HuH-7.5 (cell line): ENCODE results near the gene DRC3.

Experiments used
- DNase-seq: peaks from one replicate; pipeline ENCODE4 v3.0.0; 2011; ENCODE audit warnings: low spot score

DRC3 gene

DNA sequence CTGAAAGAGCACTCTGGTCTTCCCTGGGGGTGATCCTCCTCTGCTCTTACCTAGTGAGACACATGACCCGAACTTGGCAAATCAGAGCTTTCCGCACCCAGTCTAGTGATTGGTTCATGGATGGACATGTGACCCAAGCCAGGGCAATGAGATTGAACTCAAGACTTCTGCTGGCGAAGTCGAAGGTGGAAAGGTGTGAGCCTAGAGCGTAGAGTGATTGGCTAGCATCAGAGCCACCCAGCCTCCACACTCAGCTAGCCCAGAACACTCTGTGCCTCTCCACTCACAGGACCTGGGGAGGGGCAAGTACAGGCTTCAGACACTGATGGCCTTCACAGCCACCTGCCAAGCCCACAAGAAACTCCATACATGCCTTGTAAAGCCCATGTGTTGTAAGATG is 48.7 kb downstream of the DRC3 start:
- no peak for DNase-seq

DNA sequence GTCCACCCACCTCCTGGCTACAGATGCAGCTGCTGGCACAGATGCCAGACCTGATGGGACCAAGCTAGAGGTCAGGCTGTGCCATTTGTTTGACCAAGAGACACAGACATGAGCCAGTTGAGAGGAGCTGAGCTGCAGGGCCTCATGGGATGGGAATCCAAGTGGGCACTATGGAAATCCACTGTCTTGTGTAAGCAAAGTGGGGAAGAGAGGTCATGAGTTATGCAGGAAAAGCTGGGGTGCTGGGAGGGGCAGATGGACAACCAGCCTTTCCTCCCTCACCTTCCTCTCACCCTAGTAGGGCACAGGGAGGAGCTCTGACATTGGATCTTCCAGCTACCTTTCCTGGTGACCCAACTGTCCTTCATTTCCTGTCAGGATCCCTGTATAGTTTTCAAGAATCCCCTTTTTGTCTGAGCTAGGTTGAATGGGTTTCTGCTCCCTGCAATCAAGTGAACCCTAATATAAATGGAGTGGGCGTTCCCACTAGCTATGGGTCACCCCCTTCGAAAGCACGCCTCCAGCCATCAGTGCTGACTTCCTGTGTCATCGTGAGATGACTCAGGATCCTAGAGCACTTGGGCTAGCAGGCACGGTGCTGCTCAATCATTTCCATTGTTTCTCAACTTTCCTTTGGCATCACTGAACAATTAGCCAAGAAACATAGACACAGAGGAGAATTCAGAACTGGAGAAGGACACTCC is 52.7 kb downstream of the DRC3 start:
- DNase-seq = no peak

DNA sequence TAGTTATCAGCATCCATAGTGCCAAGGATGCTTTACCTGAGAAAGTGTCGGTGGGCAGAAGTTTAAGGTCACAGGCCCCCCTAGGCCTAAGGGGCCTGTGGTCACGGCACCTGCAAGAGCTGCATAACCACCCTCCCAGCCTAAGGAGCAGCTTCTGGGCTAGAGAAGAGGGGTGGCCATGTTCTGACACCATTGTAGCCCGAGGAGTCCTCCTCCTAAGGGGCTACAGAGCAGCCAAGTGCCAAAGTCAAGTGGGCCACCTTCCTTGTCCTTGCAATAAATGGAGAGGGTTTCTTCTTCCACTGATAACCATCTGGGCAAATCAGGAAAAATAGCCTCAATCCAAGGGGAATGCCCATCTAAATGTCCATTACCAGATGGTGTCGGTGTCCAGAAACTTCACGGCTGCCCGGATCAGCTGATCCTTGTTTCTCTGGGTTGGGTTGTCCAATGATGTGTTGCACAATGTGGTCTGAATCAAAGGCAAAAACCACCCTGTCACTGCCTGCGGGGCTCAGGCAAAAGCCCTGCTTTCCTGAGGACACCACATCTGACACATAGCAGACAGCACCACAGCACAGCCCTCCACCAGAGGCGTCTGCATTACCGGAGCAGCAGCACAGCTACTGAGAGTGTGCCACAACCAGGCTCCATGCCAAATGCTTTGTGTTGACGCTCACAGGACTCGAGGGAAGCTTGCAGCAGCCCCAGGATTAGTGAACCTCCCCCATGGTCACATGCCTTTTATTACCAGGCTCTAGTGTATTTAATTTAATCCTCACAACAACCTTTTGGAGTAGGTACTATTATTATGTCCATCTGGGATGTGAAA is 53.5 kb downstream of the DRC3 start:
- no peak for DNase-seq

DNA sequence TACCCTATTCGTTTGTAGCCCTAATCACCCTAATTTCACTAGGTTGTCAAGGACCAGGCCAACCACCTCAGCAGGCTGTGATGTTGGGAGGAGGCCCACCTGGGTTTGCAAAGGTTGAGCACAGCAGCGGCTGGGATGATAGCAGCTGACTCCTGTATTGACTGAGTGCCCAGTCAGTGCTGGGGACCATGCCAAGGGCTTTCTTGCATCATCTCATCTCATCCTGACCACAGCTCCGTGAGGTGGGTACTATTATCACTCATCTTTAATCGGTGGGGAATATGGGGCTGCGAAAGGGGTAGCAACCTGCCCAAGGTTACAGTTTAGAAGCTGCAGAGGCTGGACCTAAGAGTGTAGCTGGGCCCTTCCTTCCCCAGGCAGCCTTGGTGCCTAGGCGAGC is 54.6 kb downstream of the DRC3 start:
- DNase-seq = no peak

DNA sequence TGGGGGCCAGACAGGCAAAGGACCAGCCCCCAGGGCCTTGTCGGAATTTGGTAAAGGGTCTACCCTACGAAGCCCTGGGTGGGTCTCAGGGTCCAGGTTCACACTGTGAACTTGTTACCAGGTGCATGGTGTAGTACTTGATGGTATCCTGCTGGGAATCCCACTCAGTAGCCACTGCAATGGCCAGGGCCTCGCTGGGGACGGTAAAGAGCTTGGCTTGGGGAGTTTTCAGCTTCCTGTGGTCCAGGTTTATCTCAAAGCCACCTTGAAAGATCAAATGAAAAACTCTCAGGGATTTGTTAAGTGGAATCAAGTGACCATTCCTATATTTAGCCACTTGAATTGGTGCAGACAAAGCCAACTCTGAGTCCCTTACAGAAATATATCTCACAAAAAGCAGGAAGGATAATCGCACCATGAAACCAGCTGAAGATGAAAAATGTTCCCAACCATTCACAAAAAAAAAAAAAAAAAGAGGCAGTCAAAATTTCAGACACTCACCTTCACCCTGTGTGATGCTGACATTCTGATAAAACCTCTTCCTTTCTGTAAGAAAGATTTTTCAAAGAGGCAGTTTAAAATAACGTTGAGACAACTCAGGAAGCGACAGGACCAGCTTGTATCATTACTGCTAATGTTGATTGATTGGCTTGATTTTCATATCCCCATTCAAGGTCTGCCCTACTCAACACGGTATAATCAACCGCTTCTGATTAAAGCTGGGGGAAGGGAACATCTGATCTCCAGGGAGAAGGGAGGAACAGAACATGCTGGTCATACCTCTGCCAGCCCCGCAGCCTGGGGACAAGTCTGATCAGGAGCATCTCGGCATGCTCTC is 55.7 kb downstream of the DRC3 start:
- no peak for DNase-seq

DNA sequence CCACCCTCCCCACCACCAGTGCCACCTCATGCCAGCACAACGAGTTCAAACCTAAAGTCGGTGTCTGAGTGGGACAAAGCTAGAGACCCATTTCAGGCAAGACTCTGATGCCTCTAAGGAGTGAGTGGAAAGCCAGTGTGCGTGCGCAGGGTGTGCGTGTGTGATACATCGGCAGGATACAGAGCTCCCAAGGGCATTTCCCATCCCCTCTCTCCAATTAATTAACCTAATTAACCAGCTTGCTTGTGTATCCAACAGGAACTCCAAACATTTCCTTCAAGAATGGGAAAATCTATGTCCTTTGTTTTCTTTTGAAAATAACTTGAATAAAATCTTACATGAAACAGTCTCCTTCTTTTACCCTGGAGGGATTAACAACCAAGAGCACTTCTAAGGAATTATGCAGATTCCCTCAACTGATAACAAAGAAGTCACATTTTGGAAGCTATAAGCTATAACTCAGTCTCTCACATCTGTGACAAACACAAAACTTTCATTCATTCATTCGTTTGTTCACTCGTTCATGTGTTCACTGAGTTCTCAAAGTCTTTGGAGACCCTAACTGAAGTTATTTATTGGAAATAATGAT is 56.4 kb downstream of the DRC3 start:
- no peak for DNase-seq

DNA sequence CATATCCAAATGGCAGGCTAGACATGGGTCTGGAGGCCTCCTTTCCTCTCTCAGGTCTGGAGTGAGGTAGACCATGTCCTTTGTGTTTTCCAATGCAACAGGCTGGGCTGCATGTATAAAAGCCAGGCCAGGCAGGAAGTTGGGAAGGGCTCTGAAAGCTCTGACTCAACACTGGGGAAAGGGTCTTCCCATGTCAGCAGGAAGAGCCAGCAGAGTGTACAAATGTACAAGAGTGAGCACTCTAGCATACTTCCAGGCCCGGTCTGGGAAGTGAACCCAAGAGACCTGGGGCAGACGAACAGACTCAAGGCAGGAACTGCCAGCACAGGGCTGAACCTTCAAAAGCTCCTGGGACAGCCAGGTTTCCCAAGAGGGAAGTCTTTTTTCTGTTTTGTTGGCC is 59.3 kb downstream of the DRC3 start:
- no peak for DNase-seq

DNA sequence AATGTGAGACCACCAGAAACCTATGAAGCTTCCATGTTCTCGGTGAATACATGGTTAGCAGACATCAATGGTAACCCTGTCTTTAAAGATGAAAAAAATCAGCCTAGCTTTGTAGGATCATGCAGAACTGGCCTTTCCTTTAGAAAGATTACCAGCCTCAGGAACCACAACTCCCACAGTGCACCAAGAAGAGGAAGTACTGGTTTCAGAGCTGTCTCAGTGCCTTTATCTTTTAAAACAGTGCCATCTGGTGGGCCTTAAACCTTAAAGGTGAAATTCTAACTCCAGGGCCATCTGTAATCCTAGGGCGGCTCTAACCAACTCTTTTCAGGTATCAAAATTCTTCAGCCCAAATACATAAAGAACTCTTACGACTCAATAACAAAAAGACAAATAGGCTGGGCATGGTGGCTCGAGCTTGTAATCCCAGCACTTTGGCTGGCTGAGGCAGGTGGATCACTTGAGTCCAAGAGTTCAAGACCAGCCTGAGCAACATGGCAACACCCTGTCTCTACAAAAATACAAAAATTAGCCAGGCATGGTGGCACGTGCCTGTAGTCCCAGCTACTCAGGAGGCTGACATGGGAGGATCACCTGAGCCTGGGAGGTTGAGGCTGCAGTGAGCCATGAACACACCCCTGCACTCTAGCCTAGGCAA is 60.9 kb downstream of the DRC3 start:
- peak; percentile 73 for DNase-seq

DNA sequence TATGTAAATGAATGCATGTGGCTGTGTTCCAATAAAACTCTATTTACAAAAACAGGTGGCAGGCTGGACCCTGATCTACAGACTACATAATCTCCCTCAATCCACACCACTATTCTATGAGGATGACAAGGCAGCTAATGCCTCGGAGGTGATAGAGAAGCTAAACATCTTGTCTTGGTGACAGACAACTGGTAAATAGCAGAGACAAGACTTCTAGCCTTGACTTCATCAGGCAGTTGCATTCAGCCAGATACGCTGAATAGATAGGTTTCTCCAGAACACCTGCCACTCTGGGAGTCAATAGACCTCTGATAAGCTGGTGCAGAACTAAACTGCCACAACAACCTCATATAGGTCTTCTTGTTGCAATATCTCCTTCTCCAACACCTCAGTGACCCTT is 63.0 kb downstream of the DRC3 start:
- no peak for DNase-seq

DNA sequence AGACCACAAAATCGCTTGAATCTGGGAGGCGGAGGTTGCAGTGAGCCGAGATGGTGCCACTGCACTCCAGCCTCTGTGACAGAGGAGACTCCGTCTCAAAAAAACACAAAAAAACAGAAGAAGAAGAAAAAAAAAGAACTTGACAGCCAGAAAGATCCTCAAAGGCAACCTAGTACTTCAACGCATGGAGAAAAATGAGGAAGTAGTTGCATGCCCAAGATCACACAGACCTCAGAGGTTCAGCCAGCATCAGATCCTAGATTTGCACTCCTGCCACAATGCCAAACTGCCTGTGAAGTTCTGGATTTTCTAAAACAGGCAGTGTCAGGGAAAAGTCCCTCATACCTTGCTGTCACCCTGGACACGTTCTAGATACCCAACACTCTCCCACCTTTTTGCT is 64.8 kb downstream of the DRC3 start:
- DNase-seq = no peak

DNA sequence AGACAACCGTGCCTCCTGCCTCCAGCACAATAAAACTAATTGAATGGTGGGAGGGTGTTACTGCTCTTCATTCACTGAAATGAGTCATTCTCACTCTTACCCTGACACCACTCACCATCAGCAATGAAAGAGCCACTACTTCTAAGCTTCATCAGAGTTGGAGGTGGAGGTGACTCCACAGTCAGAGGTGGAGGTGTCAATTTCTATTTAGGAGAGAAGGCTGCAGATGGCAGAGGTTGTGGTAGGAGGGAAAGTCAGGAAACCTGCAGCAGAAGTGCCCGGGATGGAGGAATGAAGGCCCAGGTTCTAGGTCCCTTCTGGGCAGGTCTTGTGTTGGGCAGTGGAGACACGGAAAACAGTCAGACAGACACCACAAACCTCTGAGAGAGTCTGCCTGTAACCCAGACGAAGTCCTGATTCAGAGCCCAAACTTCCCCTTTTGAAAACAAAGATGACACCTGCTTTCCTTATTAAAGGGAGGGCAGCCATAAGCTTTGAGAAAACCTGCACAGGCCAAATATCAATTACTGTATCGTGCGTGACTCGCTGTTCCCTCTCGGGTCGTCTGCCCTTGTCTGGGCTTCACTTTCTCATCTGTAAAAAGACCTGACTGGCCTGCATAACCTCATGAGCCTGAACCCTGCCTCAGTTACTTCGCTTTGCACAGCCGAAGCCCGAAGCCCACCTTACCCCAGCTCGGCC is 65.6 kb downstream of the DRC3 start:
- DNase-seq = no peak

DNA sequence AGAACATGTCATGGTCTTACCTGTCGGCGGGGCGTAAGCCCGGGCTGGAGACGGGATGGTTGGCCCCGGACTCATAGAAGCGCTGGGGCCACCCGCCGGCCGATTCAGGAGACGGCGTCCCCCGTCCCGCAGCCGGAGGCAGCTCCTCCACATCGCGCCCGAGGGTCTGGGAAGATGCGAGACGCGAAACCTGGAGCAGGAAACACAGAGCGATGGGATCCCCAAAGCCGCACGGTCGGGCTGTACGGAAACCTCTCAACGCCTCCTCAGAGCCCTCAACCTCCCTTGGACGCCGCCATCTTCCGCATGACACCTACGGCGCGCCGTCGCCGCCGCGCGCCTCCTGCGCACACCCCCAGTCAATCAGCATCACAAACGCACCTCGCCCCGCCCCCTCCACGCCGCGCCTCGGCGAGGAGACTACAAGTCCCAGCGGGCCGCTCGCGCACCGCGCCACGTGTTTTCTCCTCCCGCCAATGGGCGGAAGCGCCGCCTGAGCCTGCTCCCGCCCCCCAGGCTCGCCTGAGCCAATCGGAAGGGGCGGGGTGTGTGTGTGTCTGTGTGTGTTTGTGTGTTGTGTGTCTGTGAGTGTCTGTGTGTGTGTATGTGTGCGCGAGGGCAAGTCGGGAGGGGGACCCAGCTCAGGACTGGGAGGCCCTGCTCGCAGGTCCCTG is 66.3 kb downstream of the DRC3 start, which contains the start of the genes ATPAF2 and GID4:
ATPAF2 (minus strand) TSS at position 308 of the 674 bp plus-strand sequence; CDS start at position 153, 155 bp downstream.
GID4 (plus strand) TSS at position 548 of the 674 bp plus-strand sequence; CDS start at position 605, 57 bp downstream.
- peak; percentile 86 for DNase-seq

DNA sequence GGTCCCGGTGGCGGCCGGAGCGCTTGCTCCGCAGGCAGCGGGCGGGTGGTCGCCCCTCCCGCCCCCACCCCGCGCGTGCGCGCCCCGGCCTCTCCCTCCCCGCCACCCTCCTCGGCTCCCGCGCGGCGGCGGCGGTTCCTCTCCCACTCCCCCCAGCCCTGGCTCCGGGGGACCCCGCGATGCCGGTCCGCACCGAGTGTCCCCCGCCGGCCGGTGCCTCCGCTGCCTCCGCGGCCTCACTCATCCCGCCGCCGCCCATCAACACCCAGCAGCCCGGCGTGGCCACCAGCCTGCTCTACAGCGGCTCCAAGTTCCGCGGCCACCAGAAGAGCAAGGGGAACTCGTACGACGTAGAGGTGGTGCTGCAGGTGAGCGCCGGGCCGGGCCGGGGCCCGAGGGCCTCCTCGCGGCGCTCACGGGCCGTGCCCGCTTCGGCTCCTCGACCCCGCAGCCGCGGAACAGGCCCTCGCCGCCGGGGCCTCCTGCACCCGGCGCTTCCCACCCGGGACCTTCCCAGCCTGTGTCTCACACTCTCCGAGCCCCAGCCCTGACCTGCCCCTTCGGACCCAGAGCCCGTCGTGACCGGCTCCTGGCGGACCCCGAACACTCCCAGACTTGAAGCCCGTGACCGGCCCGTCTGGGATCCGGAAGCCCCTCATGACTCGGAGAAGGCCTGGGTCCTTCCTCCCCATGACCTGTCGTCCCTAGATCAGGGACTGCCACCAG is 67.0 kb downstream of the DRC3 start:
- DNase-seq = peak; percentile 30

DNA sequence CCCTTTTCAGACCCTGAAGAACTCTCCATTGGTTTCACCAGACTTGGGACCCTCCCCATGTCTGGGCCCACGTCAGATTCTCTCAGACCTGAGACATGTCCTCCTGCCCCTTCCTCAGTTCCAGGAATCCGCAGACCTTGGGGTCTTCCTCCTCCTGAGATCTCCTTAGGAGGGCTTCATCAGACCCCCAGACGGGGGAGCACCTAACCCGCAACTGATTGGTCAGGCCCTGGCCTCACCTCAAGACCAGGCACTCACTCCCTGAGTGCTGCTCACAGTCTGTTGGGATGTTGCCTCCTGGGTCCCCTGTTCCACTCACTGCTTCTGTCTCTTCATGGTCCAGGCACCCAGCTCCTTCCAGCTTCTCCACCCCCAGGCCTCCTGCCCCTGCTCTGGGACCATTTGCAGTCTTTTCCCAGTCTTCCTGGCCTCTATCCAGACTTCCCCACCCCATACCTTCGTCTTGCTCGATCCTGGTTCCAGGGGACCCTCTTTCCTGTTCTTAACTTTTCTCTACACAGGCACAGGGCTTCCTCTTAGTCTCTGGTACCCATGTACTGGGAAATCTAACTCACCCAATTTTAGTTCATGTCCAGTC is 67.7 kb downstream of the DRC3 start:
- DNase-seq = no peak

DNA sequence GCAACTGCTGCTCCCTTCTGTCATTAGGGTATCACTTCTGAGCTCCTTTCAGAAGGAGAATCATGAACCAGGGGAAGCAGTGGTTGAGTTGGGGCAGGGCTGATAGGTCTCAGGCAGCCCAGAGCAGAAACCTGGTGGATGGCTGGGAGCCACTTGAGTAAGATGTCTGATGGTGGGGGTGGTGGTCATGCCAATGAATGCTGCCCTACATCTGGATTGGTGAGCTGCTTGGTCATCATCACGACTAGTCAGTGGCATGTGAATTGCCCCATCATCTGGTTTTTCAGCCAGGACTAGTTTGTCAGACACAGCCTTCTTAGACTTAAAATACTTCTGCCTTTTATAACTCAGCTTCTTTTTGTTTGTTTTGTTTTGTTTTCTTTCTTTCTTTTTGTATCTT is 69.1 kb downstream of the DRC3 start:
- DNase-seq = no peak

DNA sequence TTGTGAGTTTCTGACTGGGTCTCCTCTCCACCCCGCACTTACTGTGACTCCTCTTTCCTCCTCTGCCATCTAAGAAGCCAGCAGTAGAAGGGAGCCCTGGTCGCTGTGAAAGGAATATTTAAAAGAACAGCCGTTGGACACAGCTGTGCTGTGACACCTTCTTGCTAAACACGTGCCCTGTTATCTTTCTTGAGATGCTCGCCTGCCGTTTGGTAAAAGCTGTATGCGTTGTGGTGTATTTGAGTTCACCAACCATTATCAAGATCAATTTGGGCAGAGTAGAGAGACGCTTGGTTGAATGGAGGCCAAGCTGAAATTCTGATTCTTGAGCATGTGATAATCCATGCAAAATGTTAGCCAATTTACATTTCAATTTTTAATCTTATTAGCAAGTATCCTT is 70.3 kb downstream of the DRC3 start:
- DNase-seq = no peak

DNA sequence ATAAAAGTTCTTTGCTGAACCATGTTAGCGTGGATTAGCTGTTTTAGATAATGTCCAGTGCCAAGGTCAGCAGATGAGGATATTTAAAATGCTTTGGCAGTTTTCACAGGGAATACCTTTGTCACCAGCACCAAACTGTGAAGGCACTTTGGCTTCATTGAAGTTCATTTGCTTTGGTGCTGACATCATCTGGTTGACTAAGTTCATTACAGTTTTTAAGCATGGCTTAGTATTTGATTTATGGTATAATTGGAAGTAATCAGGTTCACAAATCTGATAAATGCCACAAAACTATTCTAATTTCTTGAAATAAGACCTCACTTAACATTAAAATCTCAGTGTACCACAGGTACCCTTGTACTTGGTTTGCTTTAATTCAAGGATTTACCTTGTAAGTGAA is 70.8 kb downstream of the DRC3 start:
- no peak for DNase-seq

DNA sequence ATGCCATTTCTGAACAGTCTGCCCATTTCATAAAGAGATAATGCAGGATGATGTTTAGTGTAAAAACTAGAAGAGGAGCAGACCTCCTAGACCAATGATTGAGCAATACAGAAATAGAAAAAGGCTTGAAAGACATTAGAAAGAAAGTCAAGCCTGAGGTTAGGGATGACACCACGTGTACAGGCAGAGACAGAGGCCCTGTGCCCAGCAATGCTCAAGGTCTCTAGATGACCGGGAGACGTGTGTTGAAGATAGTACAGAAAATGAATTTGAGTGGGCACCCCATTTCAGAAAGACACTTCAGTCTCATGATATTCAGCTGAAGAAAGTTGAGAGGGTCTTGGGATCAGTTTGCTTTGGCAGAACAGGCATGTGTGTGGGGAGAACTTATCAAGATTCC is 71.9 kb downstream of the DRC3 start:
- DNase-seq = no peak

DNA sequence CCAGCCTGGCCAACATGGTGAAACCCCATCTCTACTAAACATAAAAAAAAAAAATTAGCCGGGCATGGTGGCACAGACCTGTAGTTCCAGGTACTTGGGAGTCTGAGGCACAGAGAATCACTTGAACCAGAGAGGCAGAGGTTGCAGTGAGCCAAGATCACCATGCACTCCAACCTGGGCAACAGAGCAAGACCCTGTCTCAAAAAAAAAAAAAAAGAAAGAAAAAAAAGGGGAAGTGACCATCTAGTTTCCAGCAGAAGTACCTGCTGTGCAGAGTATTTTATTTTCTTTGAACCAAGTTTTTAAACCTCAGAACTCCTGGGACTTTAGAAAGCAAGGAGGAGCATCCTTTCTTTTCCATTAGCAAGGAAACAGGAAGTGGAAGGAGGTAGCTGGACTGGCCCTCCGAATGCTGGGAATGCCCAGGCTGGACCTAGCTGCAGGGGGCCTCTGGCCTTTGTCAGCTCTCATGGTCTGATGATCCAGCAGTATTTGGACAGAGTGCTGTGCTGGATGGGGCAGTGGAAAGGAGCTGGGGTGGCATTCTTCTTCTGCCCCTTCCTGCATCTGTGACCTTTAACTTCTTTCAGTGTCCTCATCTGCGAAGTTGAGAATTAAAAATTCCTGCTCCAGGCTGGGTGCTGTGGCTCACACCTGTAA is 73.2 kb downstream of the DRC3 start:
- DNase-seq = no peak
